Neural cell (in vitro differentiated cells): Measurements from ENCODE around the gene GRIK2. TPM values are rescaled to one million over a fixed set of nuclear protein-coding genes. Genes with fewer than 3 reads are reported as not detected.

ENCODE experiments used
- H2AFZ ChIP-seq: fragments of 200-600, 300-800 bp; sonication (generic), shearing (Covaris generic); 2 replicates; pipeline ENCODE4 v1.6.0; 2014; ENCODE audit warnings: low read depth, mild to moderate bottlenecking, antibody characterized with exemption, low read length, moderate library complexity
- H3F3A ChIP-seq: fragments of 200-600 bp; shearing (Covaris generic); 2 replicates; pipeline ENCODE4 v1.6.1; 2016; ENCODE audit warnings: mild to moderate bottlenecking, moderate library complexity, mixed read lengths, antibody characterized with exemption, low read length; ENCODE audit not compliant: insufficient read depth, poor library complexity, severe bottlenecking
- H3K27ac ChIP-seq: fragments of 200-600, 300-800 bp; sonication (generic), shearing (Covaris generic); 2 replicates; pipeline ENCODE4 v1.5.1; 2014; ENCODE audit warnings: mild to moderate bottlenecking, low read length, moderate library complexity
- H3K27me3 ChIP-seq: fragments of 300-800, 200-600 bp; sonication (generic), shearing (Covaris generic); 2 replicates; pipeline ENCODE4 v1.6.0; 2014; ENCODE audit warnings: mild to moderate bottlenecking, low read depth, low read length, moderate library complexity; ENCODE audit not compliant: insufficient read depth
- H3K36me3 ChIP-seq: fragments of 300-800, 200-600 bp; sonication (generic), shearing (Covaris generic); 2 replicates; pipeline ENCODE4 v1.5.1; 2014; ENCODE audit warnings: mild to moderate bottlenecking, antibody characterized with exemption, low read length, moderate library complexity; ENCODE audit not compliant: insufficient read depth
- H3K4me2 ChIP-seq: fragments of 300-800, 200-600 bp; sonication (generic), shearing (Covaris generic); 2 replicates; pipeline ENCODE4 v1.6.0; 2014; ENCODE audit warnings: mild to moderate bottlenecking, low read length
- H3K4me3 ChIP-seq: fragments of 300-800, 200-600 bp; sonication (generic), shearing (Covaris generic); 2 replicates; pipeline ENCODE4 v1.5.1; 2014; ENCODE audit warnings: mild to moderate bottlenecking, low read length, moderate library complexity
- H3K79me2 ChIP-seq: fragments of 200-600 bp; shearing (Covaris generic); replicated peaks from 2 replicates; pipeline ENCODE4 v1.6.0; 2014; ENCODE audit warnings: mild to moderate bottlenecking, low read length, moderate library complexity; ENCODE audit not compliant: insufficient read depth
- H3K9ac ChIP-seq: fragments of 300-800, 200-600 bp; sonication (generic), shearing (Covaris generic); 2 replicates; pipeline ENCODE4 v1.6.1; 2016; ENCODE audit warnings: mild to moderate bottlenecking, low read length, mixed read lengths
- H3K9me2 ChIP-seq: fragments of 200-600 bp; shearing (Covaris generic); 2 replicates; pipeline ENCODE4 v1.6.1; 2016; ENCODE audit warnings: mild to moderate bottlenecking, low read length, mixed read lengths; ENCODE audit not compliant: insufficient read depth
- H3K9me3 ChIP-seq: fragments of 200-600, 300-800 bp; sonication (generic), shearing (Covaris generic); 2 replicates; pipeline ENCODE4 v1.6.1; 2016; ENCODE audit warnings: mild to moderate bottlenecking, mixed run types, low read length, moderate library complexity, mixed read lengths
- H4K20me1 ChIP-seq: fragments of 200-600 bp; shearing (Covaris generic); 2 replicates; pipeline ENCODE4 v1.6.1; 2016; ENCODE audit warnings: mild to moderate bottlenecking, mixed run types; ENCODE audit not compliant: insufficient read depth
- EP300 ChIP-seq: fragments of 450-650 bp; conservative IDR thresholded peaks from 2 replicates; pipeline ENCODE4 v1.6.1; 2014; ENCODE audit warnings: antibody characterized with exemption, mild to moderate bottlenecking, moderate library complexity; ENCODE audit not compliant: poor library complexity, severe bottlenecking
- EZH2 ChIP-seq: fragments of 200-600, 300-800 bp; shearing (Covaris generic), sonication (generic); IDR thresholded peaks from 2 replicates; pipeline ENCODE4 v1.6.1; 2014; ENCODE audit warnings: antibody characterized with exemption, low read length, borderline replicate concordance, mild to moderate bottlenecking; ENCODE audit not compliant: insufficient read depth, poor library complexity, severe bottlenecking
- MXI1 ChIP-seq: fragments of 450-650 bp; conservative IDR thresholded peaks from 2 replicates; pipeline ENCODE4 v1.6.1; 2014; ENCODE audit warnings: antibody characterized with exemption, mild to moderate bottlenecking; ENCODE audit not compliant: poor library complexity, severe bottlenecking
- POLR2AphosphoS5 ChIP-seq: IDR thresholded peaks from 2 replicates; pipeline ENCODE4 v1.6.1; 2012
- RAD21 ChIP-seq: fragments of 450-650 bp; conservative IDR thresholded peaks from 2 replicates; pipeline ENCODE4 v1.6.1; 2014; ENCODE audit warnings: antibody characterized with exemption, mild to moderate bottlenecking, moderate library complexity
- polyA plus RNA-seq: library from polyadenylated mRNA; depleted of rRNA; stranded (reverse); fragments of >200 nt; gene quantifications from 2 replicates; pipeline ENCODE4 v1.2.3, GENCODE V29; 2014
- TF ChIP-seq, protein P1 (sequence below): fragments of 450-650 bp; IDR thresholded peaks from 2 replicates; pipeline ENCODE4 v1.5.1; 2014; ENCODE audit warnings: antibody characterized with exemption, mild to moderate bottlenecking, moderate library complexity; ENCODE audit not compliant: poor library complexity, severe bottlenecking

Gene GRIK2
- polyA plus RNA-seq, 1 donor from 2014 or later = 106 TPM

DNA sequence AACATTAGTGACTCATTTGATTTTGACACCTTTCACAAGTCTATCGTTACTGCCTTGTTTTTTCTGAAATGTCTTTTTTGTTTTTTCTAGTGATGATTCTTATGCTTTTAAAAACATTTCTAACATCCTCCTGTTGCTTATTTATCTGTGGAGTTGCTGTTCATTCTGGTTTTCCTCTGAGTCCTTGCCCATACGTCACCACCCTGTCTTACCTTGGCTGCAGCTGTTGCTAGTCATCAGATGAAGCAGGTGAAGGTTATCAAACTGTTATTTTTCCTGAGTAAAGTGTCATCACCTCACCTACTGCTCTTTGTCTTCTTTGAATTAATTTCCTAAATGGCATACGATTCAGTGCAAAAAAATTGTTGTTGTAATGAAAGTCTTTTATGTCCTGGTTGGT is 376.6 kb downstream of the GRIK2 start:
- H3K27ac ChIP-seq = no peak overlapping the region
- H3F3A ChIP-seq = no peaks in the 10 kb centered on the region
- no peaks in the 10 kb centered on the region for H4K20me1 ChIP-seq

DNA sequence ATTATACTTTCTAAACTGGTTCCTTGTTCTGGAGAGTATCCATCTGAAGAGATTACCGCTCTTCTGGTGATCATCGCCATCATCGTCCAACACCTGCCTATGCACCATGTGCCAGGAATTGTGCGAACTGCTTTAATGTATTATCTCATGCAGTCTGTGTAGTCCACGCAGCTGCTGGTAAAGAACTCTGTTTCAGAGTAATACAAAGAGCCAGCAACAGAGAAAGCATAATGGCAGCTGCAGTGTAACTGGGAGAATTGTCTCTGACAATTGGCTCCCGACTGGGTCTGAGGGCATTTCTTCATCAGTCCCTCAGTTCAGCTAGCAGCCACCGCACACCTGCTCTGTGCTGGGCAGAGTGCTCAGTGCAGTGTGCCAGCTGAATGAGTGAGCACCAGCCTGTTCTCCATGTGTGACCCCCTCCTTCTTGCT is 383.4 kb downstream of the GRIK2 start:
- Histone ChIP-seq H3K4me2 (no peak overlapping the region), H3K9me3 (no peaks in the 10 kb centered on the region), H3K4me3 (no peak overlapping the region), H3K27me3 (no peaks in the 10 kb centered on the region), H3K9ac (no peak overlapping the region), H3K27ac (no peak overlapping the region), H3K36me3 (no peaks in the 10 kb centered on the region), H3F3A (peaks cover 3% of the 10 kb centered on the region), H3K9me2 (no peaks in the 10 kb centered on the region), H4K20me1 (no peaks in the 10 kb centered on the region), H2AFZ (no peak overlapping the region), H3K79me2 (no peaks in the 10 kb centered on the region)
- no peak for TF ChIP-seq RAD21
- no peak for TF ChIP-seq EZH2
- no peak for TF ChIP-seq EP300

More for the DNA sequence above, 376.6 kb downstream of the GRIK2 start:
- Histone ChIP-seq H3K27me3 (no peaks in the 10 kb centered on the region), H3K9me3 (no peaks in the 10 kb centered on the region), H3K36me3 (no peaks in the 10 kb centered on the region), H3K9me2 (no peaks in the 10 kb centered on the region), H3K4me2 (no peak overlapping the region), H2AFZ (no peak overlapping the region), H3K4me3 (no peak overlapping the region), H3K79me2 (no peaks in the 10 kb centered on the region), H3K9ac (no peak overlapping the region)
- TF ChIP-seq, protein P1, sequence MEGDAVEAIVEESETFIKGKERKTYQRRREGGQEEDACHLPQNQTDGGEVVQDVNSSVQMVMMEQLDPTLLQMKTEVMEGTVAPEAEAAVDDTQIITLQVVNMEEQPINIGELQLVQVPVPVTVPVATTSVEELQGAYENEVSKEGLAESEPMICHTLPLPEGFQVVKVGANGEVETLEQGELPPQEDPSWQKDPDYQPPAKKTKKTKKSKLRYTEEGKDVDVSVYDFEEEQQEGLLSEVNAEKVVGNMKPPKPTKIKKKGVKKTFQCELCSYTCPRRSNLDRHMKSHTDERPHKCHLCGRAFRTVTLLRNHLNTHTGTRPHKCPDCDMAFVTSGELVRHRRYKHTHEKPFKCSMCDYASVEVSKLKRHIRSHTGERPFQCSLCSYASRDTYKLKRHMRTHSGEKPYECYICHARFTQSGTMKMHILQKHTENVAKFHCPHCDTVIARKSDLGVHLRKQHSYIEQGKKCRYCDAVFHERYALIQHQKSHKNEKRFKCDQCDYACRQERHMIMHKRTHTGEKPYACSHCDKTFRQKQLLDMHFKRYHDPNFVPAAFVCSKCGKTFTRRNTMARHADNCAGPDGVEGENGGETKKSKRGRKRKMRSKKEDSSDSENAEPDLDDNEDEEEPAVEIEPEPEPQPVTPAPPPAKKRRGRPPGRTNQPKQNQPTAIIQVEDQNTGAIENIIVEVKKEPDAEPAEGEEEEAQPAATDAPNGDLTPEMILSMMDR = no peak
- TF ChIP-seq MXI1 (no peak), POLR2AphosphoS5 (no peak)

DNA sequence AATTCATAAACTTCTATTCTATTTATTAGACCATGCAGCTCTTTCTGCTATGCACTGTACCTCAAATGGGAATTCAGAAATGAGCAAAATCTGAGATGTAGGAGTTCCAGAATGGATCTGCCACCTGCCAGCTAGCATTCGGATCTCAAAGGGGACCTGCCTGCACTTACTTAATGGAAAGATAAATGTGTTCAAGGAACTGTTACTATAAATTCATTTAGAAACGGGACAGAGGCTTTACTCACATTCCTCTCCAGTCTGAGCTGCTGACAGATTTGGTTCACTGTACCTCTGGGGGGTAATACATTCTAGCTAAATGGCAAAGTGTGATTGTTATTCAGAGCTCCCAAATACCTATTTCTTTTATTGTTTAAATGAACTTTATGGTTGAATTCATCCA is 384.1 kb downstream of the GRIK2 start:
- no peak for TF ChIP-seq EZH2
- no peaks in the 10 kb centered on the region for H3K36me3 ChIP-seq
- no peaks in the 10 kb centered on the region for H3K9me2 ChIP-seq
- no peak overlapping the region for H3K4me2 ChIP-seq
- no peak overlapping the region for H3K9ac ChIP-seq
- H3K9me3 ChIP-seq = no peaks in the 10 kb centered on the region
- H2AFZ ChIP-seq = no peak overlapping the region
- H3K79me2 ChIP-seq = no peaks in the 10 kb centered on the region
- H4K20me1 ChIP-seq = no peaks in the 10 kb centered on the region
- no peaks in the 10 kb centered on the region for H3K27me3 ChIP-seq
- no peak overlapping the region for H3K4me3 ChIP-seq
- peaks cover 3% of the 10 kb centered on the region for H3F3A ChIP-seq
- H3K27ac ChIP-seq = no peak overlapping the region

DNA sequence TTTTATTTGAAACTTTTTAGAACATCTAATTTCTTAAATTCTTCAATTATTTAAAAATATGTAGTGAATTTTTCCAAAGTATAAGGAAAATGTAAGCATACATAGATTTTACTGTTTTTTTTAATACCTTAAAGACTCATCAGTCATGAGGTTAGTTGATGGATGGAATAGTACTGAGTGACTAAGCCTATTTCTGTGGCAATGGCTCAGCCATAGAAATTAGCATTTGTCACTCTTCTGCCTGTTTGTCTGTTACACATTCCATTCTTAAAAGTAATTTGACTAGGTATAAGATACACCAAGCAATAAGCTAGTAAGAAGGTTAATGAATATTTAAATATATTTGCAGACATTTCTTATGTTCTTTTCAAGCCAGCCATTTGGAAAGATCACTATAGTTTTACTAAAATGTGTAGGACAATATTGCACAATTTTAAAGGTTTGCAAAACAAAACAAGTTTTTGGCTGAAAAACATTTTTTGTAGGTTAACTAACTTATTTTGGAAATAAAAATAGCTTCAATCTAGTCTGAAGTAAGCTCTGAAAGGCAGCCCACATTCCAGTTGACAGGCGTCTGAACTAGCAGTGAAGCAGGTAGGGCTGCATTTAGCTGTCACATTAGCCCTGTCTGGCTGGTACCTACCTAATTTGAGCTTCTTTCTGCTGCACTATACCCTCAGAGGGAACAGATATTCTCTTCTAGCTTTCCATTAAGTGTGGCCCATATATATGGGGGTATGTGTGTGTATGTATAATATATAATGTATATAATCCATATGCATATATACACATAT is 385.7 kb downstream of the GRIK2 start:
- no peaks in the 10 kb centered on the region for H3K9me3 ChIP-seq
- H3K9me2 ChIP-seq = no peaks in the 10 kb centered on the region
- H3K4me3 ChIP-seq = no peak overlapping the region
- peaks cover 3% of the 10 kb centered on the region for H3F3A ChIP-seq
- no peaks in the 10 kb centered on the region for H3K79me2 ChIP-seq
- no peaks in the 10 kb centered on the region for H4K20me1 ChIP-seq
- no peak overlapping the region for H3K27ac ChIP-seq
- TF ChIP-seq EZH2 (no peak), MXI1 (no peak)
- H2AFZ ChIP-seq = no peak overlapping the region
- no peak overlapping the region for H3K4me2 ChIP-seq
- no peaks in the 10 kb centered on the region for H3K27me3 ChIP-seq
- H3K9ac ChIP-seq = no peak overlapping the region
- H3K36me3 ChIP-seq = no peaks in the 10 kb centered on the region
